ENCODE data around the gene CRADD.
A peak's percentile ranks its signal among the peaks of the same experiment; 100 is the strongest.

CRADD gene

DNA sequence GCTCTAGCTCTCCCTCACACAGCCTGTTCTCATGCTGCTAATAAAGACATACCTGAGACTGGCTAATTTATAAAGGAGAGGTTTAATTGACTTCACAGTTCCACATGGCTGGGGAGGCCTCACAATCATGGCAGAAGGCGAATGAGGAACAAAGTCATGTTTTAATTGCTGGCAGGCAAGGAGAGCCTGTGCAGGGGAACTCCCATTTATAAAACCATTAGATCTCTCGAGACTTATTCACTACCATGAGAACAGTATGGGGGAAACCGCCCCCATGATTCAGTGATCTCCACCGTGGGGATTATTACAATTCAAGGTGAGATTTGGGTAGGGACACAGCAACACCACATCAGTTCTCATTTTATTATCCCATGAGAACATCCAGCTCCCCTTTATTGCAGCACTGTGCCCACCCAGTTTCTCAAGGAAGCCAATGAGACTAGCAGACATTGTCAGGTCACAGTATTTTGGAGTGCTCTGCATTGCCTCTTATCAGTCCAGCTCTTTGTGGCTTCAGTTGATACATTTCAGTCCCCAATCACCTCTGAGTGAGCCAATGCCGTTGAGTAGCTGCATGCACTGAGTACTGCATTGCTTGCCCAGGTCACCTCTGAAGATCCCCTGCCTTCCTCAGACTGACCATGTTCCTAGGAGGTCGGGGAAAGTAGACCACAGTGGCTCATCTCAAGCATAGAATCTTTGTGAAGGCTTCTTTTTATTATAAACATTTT, 131.2 kb downstream of the CRADD start:
- no peak for DNase-seq (ENCODE audit: low spot score)

DNA sequence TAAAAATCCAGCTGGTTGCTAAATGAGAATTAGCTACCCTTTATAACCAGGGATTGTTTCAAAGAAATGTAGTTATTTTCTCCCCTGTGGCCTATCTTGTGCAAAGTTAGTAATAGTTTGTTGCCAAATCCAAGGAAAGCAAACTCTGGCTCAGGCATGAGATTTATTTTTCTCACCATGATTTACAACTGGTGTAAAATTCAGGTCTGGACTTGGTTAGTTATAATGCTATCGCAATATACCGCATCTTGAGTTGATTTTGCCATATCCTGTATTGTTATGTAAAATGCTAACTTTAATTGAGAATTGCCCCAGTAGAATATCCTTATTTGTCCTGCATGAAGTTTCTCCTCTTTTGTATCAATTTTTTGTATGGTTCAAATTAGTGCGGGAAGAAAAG, 135.5 kb downstream of the CRADD start:
- no peak for DNase-seq (ENCODE audit: low spot score)

DNA sequence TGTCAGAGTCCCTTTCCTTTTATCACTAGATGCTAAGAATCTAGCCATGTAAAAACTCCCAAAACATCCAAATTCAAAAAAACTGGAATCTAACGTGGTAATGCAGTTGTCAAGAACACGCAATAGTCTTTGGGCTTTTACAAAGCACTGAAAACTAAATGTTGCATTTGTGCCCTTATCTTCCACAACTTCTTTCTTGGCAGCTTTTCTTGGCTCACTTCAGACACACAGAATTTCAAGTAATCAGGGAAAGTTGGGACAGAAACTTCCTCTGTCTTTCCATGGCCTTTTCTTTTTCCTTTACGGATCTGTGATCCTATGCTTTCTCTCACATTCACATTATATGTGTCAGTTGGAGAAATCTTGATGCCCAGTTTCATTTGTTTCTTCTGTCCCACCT, 136.0 kb downstream of the CRADD start:
- DNase-seq (ENCODE audit: low spot score): no peak

DNA sequence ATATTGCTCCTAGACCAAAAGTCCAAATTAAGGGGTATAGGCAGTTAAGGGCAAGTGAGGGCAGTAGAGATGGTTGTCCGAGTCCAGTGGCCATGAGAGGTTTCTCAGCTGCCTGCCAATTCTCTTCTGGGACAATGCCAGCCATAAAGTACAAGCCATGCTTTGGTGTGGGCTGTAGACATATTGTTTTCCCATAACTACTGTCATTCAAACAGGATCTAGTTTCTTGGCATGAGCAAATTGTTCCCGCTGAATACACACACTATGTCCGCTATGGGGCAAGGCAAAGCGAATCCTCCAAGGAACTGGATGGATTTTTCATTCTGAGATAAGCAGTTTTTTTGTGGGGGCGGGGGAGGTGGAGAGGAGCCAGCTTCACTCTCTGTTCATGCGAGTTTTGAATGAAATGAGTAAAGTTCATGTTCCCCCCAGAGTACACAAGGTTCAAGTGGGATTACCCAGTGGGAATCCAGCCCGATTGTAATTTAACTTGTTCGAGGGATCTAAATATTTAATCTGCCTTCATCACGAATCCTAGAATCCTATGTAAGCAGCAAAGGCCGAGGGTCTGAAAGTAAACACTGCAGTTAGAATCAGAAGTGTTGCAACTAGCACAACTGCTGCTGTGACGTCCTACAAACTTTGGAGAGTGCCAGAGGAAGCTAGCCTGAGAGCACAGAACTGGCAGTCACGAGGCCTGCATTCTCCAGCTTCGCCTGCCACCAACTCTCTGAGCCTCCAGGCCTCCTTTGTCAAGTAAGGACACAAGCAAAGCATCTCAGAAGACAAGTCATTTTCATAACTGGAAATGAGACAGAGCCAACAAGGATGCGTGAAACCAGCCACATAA, 137.0 kb downstream of the CRADD start:
- peak; percentile 90 for DNase-seq (ENCODE audit: low spot score)

DNA sequence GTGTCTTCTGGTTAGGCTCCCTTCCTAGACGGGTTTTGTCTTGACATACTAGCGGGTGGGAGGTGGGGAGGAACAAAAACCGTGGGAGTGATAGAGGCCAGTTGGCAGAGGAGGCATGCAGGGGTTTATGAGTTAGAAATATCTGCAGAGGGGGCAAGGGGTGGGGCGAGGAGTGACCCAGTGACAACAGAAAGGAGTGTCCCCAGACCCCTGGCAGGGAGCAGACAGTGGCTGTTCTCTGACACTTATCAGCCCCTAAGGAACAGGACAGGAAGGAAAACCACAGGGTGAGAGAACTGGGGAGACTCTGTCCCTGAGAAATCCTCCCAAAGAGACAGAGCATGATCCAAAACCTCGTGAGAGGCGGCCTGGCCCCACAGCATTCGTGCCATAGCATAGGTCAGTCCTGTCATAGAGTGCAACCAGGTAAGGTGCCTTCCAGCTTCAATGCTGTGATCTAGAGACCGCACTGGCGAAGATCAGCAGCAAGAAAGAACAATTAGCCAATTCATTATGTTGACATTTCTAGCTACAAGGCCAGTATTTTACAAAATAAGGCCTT, 141.4 kb downstream of the CRADD start:
- no peak for DNase-seq (ENCODE audit: low spot score)

DNA sequence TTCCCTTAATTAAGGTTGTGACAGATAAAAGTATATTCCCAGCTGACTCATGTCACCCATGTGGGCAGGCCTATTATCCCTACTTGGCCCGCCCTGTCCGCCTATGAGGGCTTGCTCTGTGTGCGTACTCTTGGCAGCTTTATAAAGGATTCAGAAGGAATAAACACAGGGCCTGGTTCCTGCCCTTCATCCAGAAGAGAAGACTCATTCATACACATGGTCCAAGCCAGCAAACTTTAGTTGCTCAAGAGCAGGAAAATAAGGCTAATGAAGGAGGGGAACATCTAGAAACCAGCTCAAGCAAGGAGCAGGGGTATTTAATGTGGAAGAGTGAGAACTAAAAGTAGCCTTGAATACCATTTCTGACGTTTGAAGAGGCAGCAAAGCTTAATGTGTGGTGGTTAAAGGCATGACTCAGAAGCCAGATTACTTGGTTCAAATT, 141.9 kb downstream of the CRADD start:
- DNase-seq (ENCODE audit: low spot score): peak; percentile 95

DNA sequence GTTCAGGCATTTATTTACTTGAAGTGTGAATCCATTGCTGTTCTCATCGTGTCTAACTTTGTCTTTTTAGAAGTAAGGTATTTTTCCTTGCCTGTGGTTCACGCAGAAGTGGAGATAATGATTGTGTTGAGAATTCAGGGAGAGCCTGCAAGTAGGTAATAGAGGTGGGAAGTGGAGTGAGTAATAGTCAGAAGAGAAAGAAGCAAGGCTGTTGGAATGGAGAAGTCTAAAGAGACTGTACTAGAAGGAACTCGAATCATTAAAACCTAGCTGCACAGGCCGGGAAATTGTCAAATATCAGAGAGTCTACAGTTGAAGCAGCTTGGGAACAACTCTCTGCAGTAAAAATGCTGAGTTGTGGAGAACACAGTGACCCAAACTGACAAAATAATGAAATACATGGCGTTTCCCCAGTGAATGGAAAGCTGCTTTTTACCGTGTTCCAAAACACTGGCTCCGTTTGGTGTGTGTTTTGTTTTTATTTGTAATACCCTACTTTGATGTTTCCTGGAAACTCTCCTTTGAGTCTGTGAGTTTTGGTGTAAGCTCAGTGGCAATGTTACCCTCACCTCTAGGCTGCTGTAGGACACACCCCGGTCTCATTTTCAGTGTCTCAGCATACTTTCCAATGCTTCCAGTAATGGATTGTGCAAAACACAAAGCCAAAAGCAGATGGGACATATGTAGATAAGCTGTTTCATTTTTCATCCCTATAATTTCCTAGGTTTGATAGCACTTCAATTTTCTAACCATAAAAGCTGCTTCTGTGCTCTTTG, 146.6 kb downstream of the CRADD start:
- DNase-seq (ENCODE audit: low spot score): no peak

DNA sequence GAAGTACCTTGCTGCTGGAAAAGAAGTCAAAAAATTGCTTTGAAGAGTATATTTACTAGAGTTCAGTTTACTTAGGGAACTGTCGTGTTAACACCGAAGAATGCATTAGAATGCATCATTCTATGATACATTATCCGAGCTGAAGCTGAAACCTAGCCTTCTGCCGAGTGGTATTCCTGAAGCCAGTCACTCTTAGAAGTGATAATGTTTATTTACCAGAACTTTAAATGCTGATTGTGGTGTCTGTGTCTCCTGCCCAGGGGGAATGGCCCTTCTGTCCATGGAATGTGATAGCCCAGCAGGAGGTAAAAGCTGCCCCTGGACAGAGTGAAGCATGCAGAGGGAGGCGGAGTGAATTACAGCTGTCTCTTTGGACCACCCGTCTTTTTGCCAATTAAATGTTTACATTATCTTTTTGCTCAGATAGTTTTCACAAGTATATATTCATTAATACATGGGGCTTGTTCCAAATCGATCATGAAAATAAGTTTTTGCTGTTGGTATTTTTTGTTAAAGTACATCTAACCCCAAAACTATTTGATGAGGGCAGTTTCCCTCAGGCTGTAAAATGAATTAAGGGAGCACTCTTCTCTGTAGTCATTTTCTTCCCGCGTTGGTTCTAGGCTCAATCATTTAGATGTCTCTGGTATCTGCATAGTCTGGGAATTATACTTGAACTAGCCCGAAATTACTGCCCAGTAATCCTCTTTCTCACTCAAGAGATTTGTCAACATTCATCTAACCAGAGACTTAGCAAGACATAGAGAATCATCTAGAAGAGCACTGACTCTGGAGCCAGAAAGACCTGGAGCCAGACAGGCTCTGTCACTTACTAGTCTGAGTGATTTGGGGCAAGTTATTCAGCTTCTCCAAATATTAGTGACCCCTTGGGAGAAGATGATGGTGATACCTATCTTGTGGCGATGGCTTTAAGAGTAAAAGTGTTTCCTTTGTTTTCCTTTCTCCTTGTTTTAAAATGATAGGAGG, 147.6 kb downstream of the CRADD start:
- no peak for DNase-seq (ENCODE audit: low spot score)

DNA sequence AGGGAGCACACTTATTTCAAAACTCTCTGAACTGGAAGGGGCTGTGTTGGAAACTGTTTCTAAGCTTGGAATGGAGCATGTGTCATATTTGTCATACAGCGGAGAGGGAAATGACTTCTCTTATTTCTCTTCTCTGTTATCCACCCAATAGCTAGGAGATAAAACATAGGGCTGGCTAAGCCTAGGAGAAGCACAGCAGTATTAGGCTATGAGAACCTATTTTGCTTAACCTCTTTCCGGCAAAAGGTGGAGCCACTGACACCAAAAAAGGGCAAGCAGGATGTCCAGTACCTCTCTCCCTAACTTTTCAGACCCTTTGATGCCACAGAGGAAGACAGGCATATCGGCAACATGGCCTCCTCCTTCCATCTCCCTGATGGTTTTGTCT, 148.3 kb downstream of the CRADD start:
- no peak for DNase-seq (ENCODE audit: low spot score)

DNA sequence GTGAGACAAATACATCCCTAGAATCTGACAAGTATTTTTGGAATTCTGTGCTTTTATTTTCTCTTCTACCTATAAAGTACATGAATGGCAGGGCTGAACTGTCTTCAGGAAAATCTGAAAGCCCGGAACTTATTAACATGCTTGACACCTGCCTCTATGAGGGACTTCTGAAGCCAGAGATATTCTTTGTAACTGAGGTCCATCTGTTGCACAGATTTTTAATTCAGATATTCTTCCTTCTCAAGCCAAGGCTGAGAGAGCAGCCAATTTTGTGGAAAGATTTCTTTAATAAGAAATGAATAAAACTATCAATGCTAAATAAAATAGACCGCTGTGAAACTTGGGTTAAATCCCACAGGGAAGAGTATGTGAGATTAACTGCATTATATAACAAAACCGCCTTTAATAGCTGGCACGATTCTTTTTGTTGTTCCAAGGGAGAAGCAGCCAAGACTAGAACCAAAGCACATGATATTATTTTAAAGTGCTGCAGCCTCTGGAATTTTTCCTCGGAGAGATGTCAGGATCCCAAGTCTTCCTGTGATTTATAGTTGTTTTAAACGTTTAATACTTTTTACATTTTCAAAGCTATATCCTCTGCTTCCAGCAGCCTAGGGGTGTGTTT, 148.9 kb downstream of the CRADD start:
- no peak for DNase-seq (ENCODE audit: low spot score)

DNA sequence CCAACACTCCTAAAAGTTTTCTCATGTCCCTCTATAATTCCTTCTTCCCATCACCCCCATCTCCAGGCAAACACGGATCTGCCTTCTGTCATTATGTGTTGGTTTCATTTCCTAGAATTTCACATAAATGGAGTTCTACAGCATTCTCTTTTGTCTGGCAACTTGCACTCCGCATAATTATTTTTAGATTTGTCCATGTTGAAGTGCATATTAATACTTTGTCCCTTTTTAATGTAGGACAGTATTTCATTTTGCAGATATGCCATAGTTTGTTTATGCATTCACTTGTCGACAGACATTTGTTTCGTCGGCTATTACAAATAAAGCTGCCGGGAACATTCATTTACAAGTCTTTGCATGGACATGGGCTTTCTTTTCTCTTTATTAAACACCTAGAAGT, 150.0 kb downstream of the CRADD start:
- no peak for DNase-seq (ENCODE audit: low spot score)

DNA sequence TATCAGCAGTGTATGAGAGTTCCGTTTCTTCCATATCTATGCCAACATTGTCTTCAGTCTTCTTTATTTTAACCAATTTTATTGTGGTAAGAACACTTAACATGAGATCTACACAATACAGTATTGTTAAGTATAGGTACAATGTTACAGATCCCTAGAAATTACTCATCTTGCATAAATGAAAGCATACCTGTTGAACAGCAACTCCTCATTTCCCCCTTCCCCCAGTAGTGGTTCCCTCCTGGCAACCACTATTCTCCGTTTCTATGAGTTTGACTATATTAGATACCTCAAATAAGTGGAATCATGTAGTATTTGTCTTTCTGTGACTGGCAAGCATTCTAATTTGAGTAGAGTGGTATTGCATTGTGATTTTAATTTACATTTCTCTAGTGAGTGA, 150.5 kb downstream of the CRADD start:
- no peak for DNase-seq (ENCODE audit: low spot score)

DNA sequence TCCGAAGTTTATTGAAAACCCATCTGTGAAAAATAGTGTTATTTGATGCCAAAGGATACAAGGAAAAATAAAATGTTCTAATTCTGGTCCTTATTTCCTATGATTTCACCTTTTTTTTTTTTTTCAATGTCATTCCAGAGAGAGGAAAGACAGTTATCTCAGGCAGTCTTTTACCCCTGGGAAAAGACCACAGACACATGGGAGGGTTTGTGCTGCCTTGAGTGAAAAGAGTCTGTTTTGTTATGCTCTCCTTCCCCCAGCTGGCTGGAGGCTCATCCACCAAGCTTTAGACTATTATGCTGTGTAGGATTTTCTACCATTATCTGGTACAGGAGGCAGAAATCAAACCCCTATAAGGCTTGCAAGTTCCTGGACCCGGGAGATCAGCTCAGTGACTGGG, 151.8 kb downstream of the CRADD start:
- peak; percentile 62 for DNase-seq (ENCODE audit: low spot score)

DNA sequence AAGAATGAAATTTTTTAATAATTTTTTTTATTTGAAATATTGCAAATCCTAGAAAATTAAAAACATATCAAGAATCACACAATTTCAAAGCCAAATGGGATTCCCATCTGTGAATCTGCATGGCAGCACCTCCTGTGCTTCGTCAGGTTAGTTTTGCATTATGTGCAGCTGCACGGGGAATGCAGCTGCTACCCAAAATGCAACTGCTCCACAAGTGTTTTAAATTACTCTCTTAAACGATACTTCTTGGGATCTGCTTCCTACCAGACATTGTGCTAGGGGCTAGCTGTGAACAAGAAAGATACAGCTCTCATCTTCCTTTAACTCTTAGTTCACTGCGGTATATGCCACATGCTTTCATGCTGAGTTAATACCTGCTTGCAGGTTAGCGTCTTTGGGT, 154.2 kb downstream of the CRADD start:
- no peak for DNase-seq (ENCODE audit: low spot score)

DNA sequence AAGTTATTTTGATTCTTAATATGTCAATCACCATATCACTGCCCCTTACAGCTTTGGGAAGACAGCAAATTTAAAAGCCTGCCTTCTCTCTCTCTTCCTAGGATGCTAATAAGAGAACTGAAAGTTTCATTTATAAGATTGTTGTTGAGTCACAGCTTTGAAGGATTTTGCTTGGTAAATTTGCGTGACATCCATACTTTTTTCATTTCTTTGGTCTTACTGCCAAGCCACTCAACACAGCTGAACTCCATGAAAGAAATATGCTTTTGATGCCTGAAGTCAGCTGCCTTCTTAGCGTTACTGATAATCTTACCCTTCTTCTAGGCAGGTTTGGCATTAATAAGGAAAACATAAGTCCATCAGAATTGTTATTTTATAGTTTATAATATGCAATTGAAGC, 155.0 kb downstream of the CRADD start:
- no peak for DNase-seq (ENCODE audit: low spot score)

DNA sequence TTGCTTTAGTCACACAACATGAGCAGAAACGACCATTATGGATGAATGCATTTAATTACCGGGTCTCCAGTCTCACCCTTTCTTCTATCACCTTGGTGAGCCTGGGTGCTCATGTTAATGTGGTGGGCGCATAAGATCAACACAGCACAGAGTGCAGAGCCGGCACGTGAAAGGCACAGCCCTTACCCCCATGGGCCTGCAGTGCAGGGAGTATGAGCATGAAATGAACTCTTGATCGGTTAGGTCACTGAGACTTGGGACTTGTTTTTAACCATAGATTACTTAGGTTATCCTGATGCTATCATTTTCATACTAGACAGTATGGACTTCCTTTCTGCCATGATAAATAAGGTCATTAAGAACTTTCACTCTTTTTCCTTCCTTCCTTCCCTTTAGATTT, 156.8 kb downstream of the CRADD start:
- no peak for DNase-seq (ENCODE audit: low spot score)

DNA sequence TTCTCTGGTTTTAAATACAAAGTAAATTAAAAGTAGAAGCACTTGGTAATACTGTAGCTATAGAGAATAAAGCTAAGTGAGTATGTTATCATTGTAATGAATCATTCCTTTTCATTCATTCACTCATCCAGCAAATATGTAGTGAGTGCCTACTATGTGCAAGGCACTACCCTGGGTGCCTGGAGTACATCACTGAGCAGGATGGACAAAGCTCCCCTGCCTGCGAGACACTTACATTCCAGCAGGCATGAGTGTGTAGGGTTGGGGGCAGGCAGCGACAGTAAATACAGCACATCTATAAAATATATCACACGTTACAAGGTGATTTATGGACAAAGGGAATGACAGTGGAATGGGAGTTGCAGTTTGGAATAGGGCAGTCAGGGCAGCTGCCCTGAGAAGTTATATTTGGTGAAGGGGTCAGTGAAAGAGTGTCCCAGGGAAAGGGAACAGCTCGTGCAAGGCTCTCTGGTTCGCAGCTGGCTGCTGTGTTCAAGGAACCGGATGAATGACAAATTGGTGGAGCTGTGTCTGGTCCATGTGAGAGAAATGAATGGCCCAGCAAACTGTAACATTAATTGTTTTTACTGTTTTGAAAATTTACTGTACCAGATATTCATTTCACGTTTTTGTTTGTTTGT, 159.6 kb downstream of the CRADD start:
- no peak for DNase-seq (ENCODE audit: low spot score)

DNA sequence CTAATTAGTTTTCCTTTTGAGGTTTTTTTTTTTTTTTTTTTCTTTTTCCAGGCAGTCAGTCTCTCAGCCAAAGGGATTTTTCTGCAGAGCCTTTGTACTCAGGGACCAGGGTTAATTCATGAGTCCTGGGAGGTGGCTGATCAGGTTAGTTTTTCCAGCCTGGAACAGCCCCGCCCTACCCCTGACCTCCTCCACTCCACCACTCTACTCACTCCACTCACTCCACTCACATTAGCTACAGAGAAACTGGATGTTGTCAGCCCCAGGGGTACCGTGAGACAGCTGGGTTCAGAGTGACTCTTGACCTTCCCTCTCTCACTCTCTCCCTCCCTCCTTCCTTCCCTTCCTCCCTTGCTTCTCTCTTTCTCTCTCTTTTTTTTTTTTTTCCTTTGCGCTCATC, 161.0 kb downstream of the CRADD start:
- DNase-seq (ENCODE audit: low spot score): no peak

DNA sequence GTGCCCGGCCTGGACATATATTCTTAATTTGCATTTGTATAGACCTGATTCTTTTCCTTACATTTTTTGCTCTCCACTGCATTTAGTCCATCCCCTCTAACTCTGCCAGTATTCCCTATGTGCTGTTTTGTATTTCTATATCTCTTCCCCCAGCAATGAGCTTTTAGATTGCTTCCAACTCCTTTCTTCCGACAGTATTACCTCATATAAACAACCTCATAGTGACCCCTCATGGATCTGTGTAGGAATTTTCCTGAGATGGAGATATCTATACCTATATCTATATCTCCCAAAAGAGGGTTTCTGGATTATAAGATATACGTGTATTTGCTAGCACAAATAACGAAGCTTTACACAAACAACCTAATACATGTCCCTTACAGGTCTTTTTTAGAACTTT, 161.9 kb downstream of the CRADD start:
- DNase-seq (ENCODE audit: low spot score): no peak

DNA sequence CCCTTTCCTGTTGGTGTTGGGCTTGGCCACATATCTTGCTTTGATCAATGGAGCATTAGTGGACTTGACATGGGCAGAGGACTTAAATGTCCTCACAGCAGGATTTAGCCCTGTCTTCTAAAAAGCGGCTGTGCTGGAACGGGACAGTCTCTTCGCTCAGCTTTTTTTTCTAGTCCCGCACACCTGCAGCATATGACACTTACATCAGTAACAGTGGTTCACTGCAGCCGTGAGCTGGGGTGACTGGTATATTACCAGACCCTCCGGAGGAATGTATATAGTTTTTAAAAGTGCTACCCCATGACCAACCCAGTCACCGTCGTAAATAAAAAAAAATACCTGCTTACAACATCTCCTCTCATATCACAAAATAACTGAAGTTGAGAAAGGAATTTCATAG, 164.5 kb downstream of the CRADD start:
- DNase-seq (ENCODE audit: low spot score): no peak
